Prostate gland (tissue), 2 donors: ENCODE results near the gene ENPP7.

ENCODE experiments used
- CTCF ChIP-seq, 4 experiments: fragments of 200-600 bp in 2 of 4; fragments of 450-650 bp in 2 of 4; sonication (generic) in 2 of 4; IDR thresholded peaks; 1 replicate in 3 of 4; 2 replicates in 1 of 4; pipeline ENCODE4 v1.5.1; 2016 to 2019; ENCODE audit warnings: antibody characterized with exemption in 4 of 4, mild to moderate bottlenecking in 2 of 4, moderate library complexity in 2 of 4
- POLR2A ChIP-seq: fragments of 450-650 bp; IDR thresholded peaks from one replicate; pipeline ENCODE4 v1.6.1; 2016; ENCODE audit warnings: antibody characterized with exemption, mild to moderate bottlenecking

DNA sequence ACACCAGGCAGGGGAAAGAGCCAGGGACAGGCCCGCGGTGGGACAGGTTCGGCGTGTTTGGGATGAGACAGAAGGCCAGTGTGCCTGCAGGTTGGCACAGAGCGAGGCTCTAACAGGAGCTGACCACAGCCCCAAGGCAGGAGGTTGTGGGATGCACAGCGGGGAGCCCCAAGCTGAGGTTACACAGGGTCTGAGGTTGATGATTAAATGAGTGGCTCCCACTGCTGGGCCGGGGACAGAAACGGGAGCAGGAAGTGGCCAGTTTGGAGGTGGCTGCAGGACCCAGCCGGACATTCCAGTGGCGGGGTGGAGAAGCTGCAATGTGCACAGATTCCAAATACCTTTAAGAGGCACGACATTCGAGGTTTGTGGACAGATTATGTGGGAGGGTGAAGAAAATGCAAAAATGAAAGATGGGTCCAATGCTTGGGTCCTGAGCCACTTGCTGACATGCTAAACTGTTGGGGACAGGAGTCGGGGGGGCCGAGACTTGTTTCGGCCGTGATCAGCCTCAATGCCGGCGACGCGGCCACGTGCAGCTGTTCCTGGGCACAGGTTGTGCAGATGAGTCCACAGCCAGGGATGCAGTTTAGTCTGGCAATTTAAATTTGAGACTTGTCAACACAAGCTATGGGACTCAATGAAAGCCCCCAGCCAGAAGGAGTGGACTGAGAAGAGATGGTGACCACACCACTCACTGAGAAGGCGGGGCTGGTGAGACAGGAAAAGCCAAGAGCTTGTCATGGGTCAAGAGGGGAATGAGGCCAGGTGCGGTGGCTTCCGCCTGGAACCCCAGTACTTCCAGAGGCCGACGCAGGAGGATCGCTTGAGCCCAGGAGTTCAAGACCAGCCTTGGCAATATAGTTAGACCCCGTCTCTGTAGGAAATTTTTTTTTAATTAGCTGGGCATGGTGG is 8.7 kb downstream of the ENPP7 start:
- no peak for TF ChIP-seq CTCF (IDR thresholded peaks at IDR 0.05)
- TF ChIP-seq POLR2A = no peak
